H9 (cell line): ENCODE data around the gene AMPH. TPM values are rescaled to one million over a fixed set of nuclear protein-coding genes. Genes with fewer than 3 reads are reported as not detected.

Experiments used
- DNase-seq: peaks from one replicate; pipeline ENCODE4 v3.0.0-alpha.2; 2017
- H2AFZ ChIP-seq: one replicate; pipeline ENCODE4 v1.6.1; 2013; ENCODE audit warnings: mild to moderate bottlenecking, low read length, control low read depth, moderate library complexity
- H2AK5ac ChIP-seq: 2 replicates; pipeline ENCODE4 v1.6.1; 2013; ENCODE audit warnings: low read length, control low read depth, mixed read lengths; ENCODE audit not compliant: insufficient read length
- H2BK120ac ChIP-seq: one replicate; pipeline ENCODE4 v1.6.1; 2013; ENCODE audit warnings: low read depth, mild to moderate bottlenecking, low read length, control low read depth, inconsistent platforms; ENCODE audit not compliant: poor library complexity, severe bottlenecking
- H2BK12ac ChIP-seq: 2 replicates; pipeline ENCODE4 v1.6.1; 2013; ENCODE audit warnings: low read length, control low read depth, mixed read lengths, low read depth; ENCODE audit not compliant: insufficient read length
- H2BK15ac ChIP-seq: 2 replicates; pipeline ENCODE4 v1.6.1; 2013; ENCODE audit warnings: low read depth, low read length, control low read depth
- H2BK20ac ChIP-seq: one replicate; pipeline ENCODE4 v1.6.1; 2013; ENCODE audit warnings: low read depth, mild to moderate bottlenecking, low read length, control low read depth, inconsistent platforms; ENCODE audit not compliant: poor library complexity, severe bottlenecking
- H2BK5ac ChIP-seq: 2 replicates; pipeline ENCODE4 v1.6.1; 2013; ENCODE audit warnings: low read length, control low read depth, mixed read lengths; ENCODE audit not compliant: insufficient read length
- H3K14ac ChIP-seq: 2 replicates; pipeline ENCODE4 v1.6.1; 2013; ENCODE audit warnings: low read length, control low read depth; ENCODE audit not compliant: insufficient read depth
- H3K18ac ChIP-seq: 2 replicates; pipeline ENCODE4 v1.6.1; 2013; ENCODE audit warnings: low read depth, mild to moderate bottlenecking, mixed read lengths, low read length, control low read depth; ENCODE audit not compliant: insufficient read length
- H3K23ac ChIP-seq: 2 replicates; pipeline ENCODE4 v1.6.1; 2013; ENCODE audit warnings: low read length, control low read depth, mixed read lengths, low read depth; ENCODE audit not compliant: insufficient read length
- H3K23me2 ChIP-seq: 2 replicates; pipeline ENCODE4 v1.6.1; 2013; ENCODE audit warnings: low read depth, mild to moderate bottlenecking, mixed read lengths, low read length, control low read depth; ENCODE audit not compliant: insufficient read length, poor library complexity, severe bottlenecking
- H3K27ac ChIP-seq: 2 replicates; pipeline ENCODE4 v1.5.1; 2013; ENCODE audit warnings: low read length, control low read depth, mixed read lengths, low read depth; ENCODE audit not compliant: insufficient read length
- H3K27me3 ChIP-seq: 2 replicates; pipeline ENCODE4 v1.6.1; 2013; ENCODE audit warnings: low read length, control low read depth, inconsistent platforms; ENCODE audit not compliant: insufficient read depth
- H3K4ac ChIP-seq: 2 replicates; pipeline ENCODE4 v1.6.1; 2013; ENCODE audit warnings: low read depth, mild to moderate bottlenecking, control low read depth, inconsistent platforms, low read length, moderate library complexity
- H3K4me1 ChIP-seq: 2 replicates; pipeline ENCODE4 v1.6.1; 2013; ENCODE audit warnings: low read length, control low read depth, inconsistent platforms; ENCODE audit not compliant: insufficient read depth
- H3K4me2 ChIP-seq: 2 replicates; pipeline ENCODE4 v1.6.1; 2013; ENCODE audit warnings: low read length, control low read depth, mixed read lengths; ENCODE audit not compliant: insufficient read length, insufficient read depth
- H3K56ac ChIP-seq: 2 replicates; pipeline ENCODE4 v1.6.1; 2013; ENCODE audit warnings: low read depth, mild to moderate bottlenecking, mixed read lengths, low read length, control low read depth; ENCODE audit not compliant: insufficient read length
- H3K79me1 ChIP-seq: 2 replicates; pipeline ENCODE4 v1.6.1; 2013; ENCODE audit warnings: low read depth, mild to moderate bottlenecking, moderate library complexity, low read length, control low read depth, inconsistent platforms; ENCODE audit not compliant: insufficient read depth, poor library complexity, severe bottlenecking
- H3K79me2 ChIP-seq: 2 replicates; pipeline ENCODE4 v1.6.1; 2013; ENCODE audit warnings: low read length, control low read depth, inconsistent platforms; ENCODE audit not compliant: insufficient read depth
- H3K9ac ChIP-seq: 2 replicates; pipeline ENCODE4 v1.6.1; 2013; ENCODE audit warnings: low read length, control low read depth, mixed read lengths; ENCODE audit not compliant: insufficient read length; ENCODE audit errors: extremely low read depth
- H3K9me3 ChIP-seq: one replicate; pipeline ENCODE4 v1.6.1; 2013; ENCODE audit warnings: low read depth, low read length, inconsistent platforms; ENCODE audit not compliant: control insufficient read depth
- H3T11ph ChIP-seq: one replicate; pipeline ENCODE4 v1.6.1; 2013; ENCODE audit warnings: mild to moderate bottlenecking, low read length, control low read depth, inconsistent platforms
- H4K20me1 ChIP-seq: one replicate; pipeline ENCODE4 v1.6.1; 2013; ENCODE audit not compliant: control insufficient read depth, insufficient read length, insufficient read depth
- H4K5ac ChIP-seq: 2 replicates; pipeline ENCODE4 v1.6.1; 2013; ENCODE audit warnings: low read depth, mild to moderate bottlenecking, mixed read lengths, low read length, control low read depth; ENCODE audit not compliant: insufficient read length
- H4K8ac ChIP-seq: replicated peaks from 2 replicates; pipeline ENCODE4 v1.6.1; 2013; ENCODE audit warnings: low read length, control low read depth, mixed read lengths, low read depth; ENCODE audit not compliant: insufficient read length
- H4K91ac ChIP-seq: 2 replicates; pipeline ENCODE4 v1.6.1; 2013; ENCODE audit warnings: low read depth, mild to moderate bottlenecking, moderate library complexity, mixed read lengths, low read length, control low read depth; ENCODE audit not compliant: insufficient read length
- H3K27ac Mint-ChIP-seq, 3 experiments: 2 replicates in 2 of 3; 3 replicates in 1 of 3; pipeline ENCODE4 v1.8.0; 2020 to 2021; ENCODE audit warnings: mixed read lengths in 3 of 3, mild to moderate bottlenecking in 1 of 3, moderate library complexity in 1 of 3
- H3K27me3 Mint-ChIP-seq: 2 replicates; pipeline ENCODE4 v1.8.0; 2021; ENCODE audit warnings: low read depth, mild to moderate bottlenecking, moderate library complexity, mixed read lengths
- H3K36me3 Mint-ChIP-seq, 3 experiments: 2 replicates in 2 of 3; 3 replicates in 1 of 3; pipeline ENCODE4 v1.8.0; 2020 to 2021; ENCODE audit warnings: low read depth in 3 of 3, mixed read lengths in 3 of 3; ENCODE audit not compliant: insufficient read depth in 1 of 3
- H3K4me1 Mint-ChIP-seq, 2 experiments: 2 replicates each; pipeline ENCODE4 v1.8.0; 2020; ENCODE audit warnings: mixed read lengths in 2 of 2
- H3K4me3 Mint-ChIP-seq, 2 experiments: 2 replicates in 1 of 2; 3 replicates in 1 of 2; pipeline ENCODE4 v1.8.0; 2020 to 2021; ENCODE audit warnings: mild to moderate bottlenecking in 2 of 2, mixed read lengths in 2 of 2, moderate library complexity in 1 of 2
- H3K9me3 Mint-ChIP-seq, 2 experiments: 2 replicates in 1 of 2; 3 replicates in 1 of 2; pipeline ENCODE4 v1.8.0; 2020; ENCODE audit warnings: mild to moderate bottlenecking in 2 of 2, mixed read lengths in 2 of 2, moderate library complexity in 1 of 2
- CTCF ChIP-seq: fragments of 200-600 bp; sonication (generic); conservative IDR thresholded peaks from 3 replicates; pipeline ENCODE4 v1.8.0; 2021; ENCODE audit warnings: antibody characterized with exemption, mild to moderate bottlenecking
- WGBS: extraction: QIAGEN DNeasy Blood & Tissue Kit; methylation state at CpG from one replicate; pipeline ENCODE4 v1.1.7; 2013; ENCODE audit warnings: missing lambda C conversion rate, low lambda C conversion rate, mixed read lengths; ENCODE audit not compliant: insufficient read length; ENCODE audit errors: extremely low coverage; 5-methylcytosine and 5-hydroxymethylcytosine counted together
- total RNA-seq: library from RNA; stranded (reverse); gene quantifications from 2 replicates; pipeline ENCODE4 v1.2.1, GENCODE V29; 2021

Gene AMPH
- total RNA-seq, 1 experiment from 2014 or later = 4.8 TPM

- Mint-ChIP-seq H3K36me3 (peaks cover 0 to 2% (median 0%) of the 10 kb centered on the region in 3 experiments; a peak in 2 of 7 replicates), H3K9me3 (no peaks in the 10 kb centered on the region), H3K27me3 (no peaks in the 10 kb centered on the region; the same call in 1 of the 2 replicates), H3K4me3 (no peak overlapping the region), H3K4me1 (no peaks in the 10 kb centered on the region), H3K27ac (no peak overlapping the region)
- no peak overlapping the region for H4K5ac ChIP-seq
- H3K4me2 ChIP-seq = no peak overlapping the region
- no peak overlapping the region for H3K23ac ChIP-seq
- no peak overlapping the region for H2BK120ac ChIP-seq
- no peak overlapping the region for H3K9ac ChIP-seq
- WGBS = no CpG with 5 or more reads among the region's 1 CpG
- DNase-seq = no peak
- no peak overlapping the region for H3K27ac ChIP-seq
- H3K14ac ChIP-seq = no peak overlapping the region
- no peak overlapping the region for H2AK5ac ChIP-seq
- H2AFZ ChIP-seq = no peak overlapping the region
- TF ChIP-seq CTCF = no peak
- H3K4me1 ChIP-seq = no peaks in the 10 kb centered on the region
- H3T11ph ChIP-seq = no peak overlapping the region
- H3K18ac ChIP-seq = no peak overlapping the region
- H4K8ac ChIP-seq = no peak overlapping the region
- H3K79me1 ChIP-seq = no peaks in the 10 kb centered on the region
- no peak overlapping the region for H3K4ac ChIP-seq
- no peaks in the 10 kb centered on the region for H3K27me3 ChIP-seq
- no peaks in the 10 kb centered on the region for H3K79me2 ChIP-seq
- H2BK20ac ChIP-seq = no peak overlapping the region
- H3K9me3 ChIP-seq = no peaks in the 10 kb centered on the region
- no peak overlapping the region for H3K56ac ChIP-seq
- H2BK5ac ChIP-seq = no peak overlapping the region
- no peak overlapping the region for H4K91ac ChIP-seq
- no peak overlapping the region for H2BK12ac ChIP-seq
- H2BK15ac ChIP-seq = no peak overlapping the region
- no peaks in the 10 kb centered on the region for H4K20me1 ChIP-seq
- no peaks in the 10 kb centered on the region for H3K23me2 ChIP-seq
These were observed 203.1 kb downstream of the AMPH start for GRCh38 chr7:38428041-38428440.
